Astrocyte (in vitro differentiated cells and primary cell): Measurements from ENCODE around the gene ZDHHC16. TPM values are rescaled to one million over a fixed set of nuclear protein-coding genes. Genes with fewer than 3 reads are reported as not detected.
A peak's percentile ranks its signal among the peaks of the same experiment; 100 is the strongest.
"Not testable (repeated sequence)": the region's sequence is repeated elsewhere in the genome, so short reads cannot be mapped to it uniquely, and the experiment has no call there.

Source experiments
- DNase-seq: peaks from one replicate; pipeline ENCODE4 v3.0.0-alpha.2; 2010; ENCODE audit warnings: low read depth
- FAIRE-seq: peaks from 2 replicates; lab custom pipeline; 2011; peaks lifted over from hg19 to GRCh38; lab: Jason Lieb, UNC
- H2AFZ ChIP-seq: 2 replicates; pipeline ENCODE4 v1.6.0; 2012; ENCODE audit warnings: low read depth, low read length, inconsistent platforms
- H3K27ac ChIP-seq: 2 replicates; pipeline ENCODE4 v1.5.1; 2011; ENCODE audit warnings: low read depth, low read length, inconsistent platforms
- H3K27me3 ChIP-seq: 2 replicates; pipeline ENCODE4 v1.6.0; 2011; ENCODE audit warnings: low read length, inconsistent platforms; ENCODE audit not compliant: insufficient read depth
- H3K36me3 ChIP-seq: 2 replicates; pipeline ENCODE4 v1.5.1; 2011; ENCODE audit warnings: low read length, inconsistent platforms; ENCODE audit not compliant: insufficient read depth
- H3K4me1 ChIP-seq: 2 replicates; pipeline ENCODE4 v1.5.1; 2011; ENCODE audit warnings: low read length, inconsistent platforms; ENCODE audit not compliant: insufficient read depth
- H3K4me2 ChIP-seq: 2 replicates; pipeline ENCODE4 v1.6.0; 2012; ENCODE audit warnings: low read length, inconsistent platforms
- H3K4me3 ChIP-seq: 2 replicates; pipeline ENCODE4 v1.5.1; 2011; ENCODE audit warnings: low read depth, mild to moderate bottlenecking, low read length, inconsistent platforms; ENCODE audit not compliant: insufficient read depth
- H3K79me2 ChIP-seq: 2 replicates; pipeline ENCODE4 v1.6.0; 2012; ENCODE audit warnings: mild to moderate bottlenecking, low read length, inconsistent platforms; ENCODE audit not compliant: insufficient read depth
- H3K9ac ChIP-seq: 2 replicates; pipeline ENCODE4 v1.6.0; 2012; ENCODE audit warnings: mild to moderate bottlenecking, low read length, inconsistent platforms
- H3K9me3 ChIP-seq: 2 replicates; pipeline ENCODE4 v1.5.1; 2012; ENCODE audit warnings: low read depth, mild to moderate bottlenecking, low read length, inconsistent platforms; ENCODE audit not compliant: insufficient read depth
- H4K20me1 ChIP-seq: 2 replicates; pipeline ENCODE4 v1.6.0; 2012; ENCODE audit warnings: low read length, inconsistent platforms; ENCODE audit not compliant: insufficient read depth
- H3K27ac Mint-ChIP-seq: one replicate; pipeline ENCODE4 v1.8.0; 2021; ENCODE audit warnings: mild to moderate bottlenecking, mixed read lengths; ENCODE audit not compliant: unreplicated experiment
- H3K27me3 Mint-ChIP-seq: one replicate; pipeline ENCODE4 v1.8.0; 2021; ENCODE audit warnings: low read depth, mixed read lengths; ENCODE audit not compliant: unreplicated experiment
- H3K36me3 Mint-ChIP-seq: one replicate; pipeline ENCODE4 v1.8.0; 2021; ENCODE audit warnings: low read depth, mixed read lengths; ENCODE audit not compliant: unreplicated experiment
- H3K4me1 Mint-ChIP-seq: one replicate; pipeline ENCODE4 v1.8.0; 2021; ENCODE audit warnings: low read depth, mixed read lengths; ENCODE audit not compliant: unreplicated experiment
- H3K4me3 Mint-ChIP-seq: one replicate; pipeline ENCODE4 v1.8.0; 2021; ENCODE audit warnings: mild to moderate bottlenecking, moderate library complexity, mixed read lengths; ENCODE audit not compliant: unreplicated experiment
- H3K9me3 Mint-ChIP-seq: one replicate; pipeline ENCODE4 v1.8.0; 2021; ENCODE audit warnings: mild to moderate bottlenecking, mixed read lengths; ENCODE audit not compliant: unreplicated experiment
- EZH2 ChIP-seq: IDR thresholded peaks from 2 replicates; pipeline ENCODE4 v1.6.1; 2012; ENCODE audit warnings: mild to moderate bottlenecking, low read length, inconsistent platforms; ENCODE audit not compliant: insufficient read depth
- total RNA-seq: library from RNA; stranded (reverse); gene quantifications from 2 replicates; pipeline ENCODE4 v1.2.1, GENCODE V29; 2021
- TF ChIP-seq, protein P1 (sequence below): IDR thresholded peaks from 2 replicates; pipeline ENCODE4 v1.5.1; 2011; ENCODE audit warnings: low read depth, mild to moderate bottlenecking, inconsistent platforms, low read length, moderate library complexity; ENCODE audit not compliant: insufficient read depth

ZDHHC16 gene
- total RNA-seq, 1 donor from 2014 or later = 53.5 TPM

DNA sequence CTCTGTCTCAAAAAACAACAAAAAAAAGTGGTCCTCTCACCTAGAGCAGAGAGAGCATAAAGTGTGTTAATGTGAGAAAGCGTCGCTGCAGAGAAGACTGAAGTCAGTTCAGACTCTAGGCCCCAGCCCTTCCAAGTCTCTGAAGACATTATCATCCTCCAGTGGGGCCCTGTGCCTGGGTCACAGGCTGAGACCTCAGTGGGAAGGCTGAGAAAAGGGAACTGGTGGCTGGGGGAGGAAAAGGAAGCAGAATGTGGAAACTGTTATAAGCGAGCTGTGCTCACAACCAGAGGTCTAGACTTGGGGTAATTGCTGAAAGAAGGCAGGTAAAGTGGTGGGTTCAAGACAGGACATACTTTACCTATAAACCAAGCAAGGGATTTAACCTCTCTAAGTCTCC is 39.9 kb upstream of the ZDHHC16 start:
- Mint-ChIP-seq H3K36me3 (no peaks in the 10 kb centered on the region), H3K4me1 (no peaks in the 10 kb centered on the region), H3K27ac (no peak overlapping the region), H3K27me3 (no peaks in the 10 kb centered on the region), H3K4me3 (peak overlapping the region; percentile 64), H3K9me3 (no peaks in the 10 kb centered on the region)
- H3K4me3 ChIP-seq = no peak overlapping the region
- no peaks in the 10 kb centered on the region for H3K36me3 ChIP-seq
- H3K27me3 ChIP-seq = no peaks in the 10 kb centered on the region
- no peak overlapping the region for H3K27ac ChIP-seq
- no peak overlapping the region for H3K9ac ChIP-seq
- DNase-seq = no peak
- H4K20me1 ChIP-seq = no peaks in the 10 kb centered on the region
- TF ChIP-seq EZH2 = no peak
- TF ChIP-seq, protein P1, sequence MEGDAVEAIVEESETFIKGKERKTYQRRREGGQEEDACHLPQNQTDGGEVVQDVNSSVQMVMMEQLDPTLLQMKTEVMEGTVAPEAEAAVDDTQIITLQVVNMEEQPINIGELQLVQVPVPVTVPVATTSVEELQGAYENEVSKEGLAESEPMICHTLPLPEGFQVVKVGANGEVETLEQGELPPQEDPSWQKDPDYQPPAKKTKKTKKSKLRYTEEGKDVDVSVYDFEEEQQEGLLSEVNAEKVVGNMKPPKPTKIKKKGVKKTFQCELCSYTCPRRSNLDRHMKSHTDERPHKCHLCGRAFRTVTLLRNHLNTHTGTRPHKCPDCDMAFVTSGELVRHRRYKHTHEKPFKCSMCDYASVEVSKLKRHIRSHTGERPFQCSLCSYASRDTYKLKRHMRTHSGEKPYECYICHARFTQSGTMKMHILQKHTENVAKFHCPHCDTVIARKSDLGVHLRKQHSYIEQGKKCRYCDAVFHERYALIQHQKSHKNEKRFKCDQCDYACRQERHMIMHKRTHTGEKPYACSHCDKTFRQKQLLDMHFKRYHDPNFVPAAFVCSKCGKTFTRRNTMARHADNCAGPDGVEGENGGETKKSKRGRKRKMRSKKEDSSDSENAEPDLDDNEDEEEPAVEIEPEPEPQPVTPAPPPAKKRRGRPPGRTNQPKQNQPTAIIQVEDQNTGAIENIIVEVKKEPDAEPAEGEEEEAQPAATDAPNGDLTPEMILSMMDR = no peak
- H3K9me3 ChIP-seq = no peaks in the 10 kb centered on the region
- FAIRE-seq = no peak
- no peaks in the 10 kb centered on the region for H3K79me2 ChIP-seq
- H3K4me1 ChIP-seq = peaks cover 3% of the 10 kb centered on the region
- H2AFZ ChIP-seq = no peak overlapping the region
- no peak overlapping the region for H3K4me2 ChIP-seq

DNA sequence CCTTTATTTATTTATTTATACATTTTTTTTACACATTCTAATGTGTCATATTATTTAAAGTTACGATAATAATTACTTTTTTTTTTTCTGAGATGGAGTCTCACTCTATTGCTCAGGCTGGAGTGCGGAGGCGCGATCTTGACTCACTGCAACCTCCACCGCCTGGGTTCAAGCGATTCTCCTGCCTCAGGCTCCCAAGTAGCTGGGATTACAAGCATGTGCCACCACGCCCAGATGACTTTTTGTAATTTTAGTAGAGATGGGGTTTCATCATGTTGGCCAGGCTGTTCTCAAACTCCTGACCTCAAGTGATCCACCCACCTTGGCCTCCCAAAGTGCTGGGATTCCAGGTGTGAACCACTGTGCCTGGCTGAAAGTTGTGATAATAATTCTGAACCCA is 39.5 kb upstream of the ZDHHC16 start:
- not testable (repeated sequence) for H3K27me3 Mint-ChIP-seq, H3K27ac Mint-ChIP-seq, H3K79me2 ChIP-seq, H3K27ac ChIP-seq, H3K36me3 Mint-ChIP-seq, H2AFZ ChIP-seq, H3K9ac ChIP-seq, DNase-seq, H3K4me3 Mint-ChIP-seq, H3K36me3 ChIP-seq, FAIRE-seq, H4K20me1 ChIP-seq, H3K4me1 Mint-ChIP-seq, H3K4me1 ChIP-seq, H3K9me3 Mint-ChIP-seq, H3K4me2 ChIP-seq, H3K4me3 ChIP-seq, H3K27me3 ChIP-seq, H3K9me3 ChIP-seq

DNA sequence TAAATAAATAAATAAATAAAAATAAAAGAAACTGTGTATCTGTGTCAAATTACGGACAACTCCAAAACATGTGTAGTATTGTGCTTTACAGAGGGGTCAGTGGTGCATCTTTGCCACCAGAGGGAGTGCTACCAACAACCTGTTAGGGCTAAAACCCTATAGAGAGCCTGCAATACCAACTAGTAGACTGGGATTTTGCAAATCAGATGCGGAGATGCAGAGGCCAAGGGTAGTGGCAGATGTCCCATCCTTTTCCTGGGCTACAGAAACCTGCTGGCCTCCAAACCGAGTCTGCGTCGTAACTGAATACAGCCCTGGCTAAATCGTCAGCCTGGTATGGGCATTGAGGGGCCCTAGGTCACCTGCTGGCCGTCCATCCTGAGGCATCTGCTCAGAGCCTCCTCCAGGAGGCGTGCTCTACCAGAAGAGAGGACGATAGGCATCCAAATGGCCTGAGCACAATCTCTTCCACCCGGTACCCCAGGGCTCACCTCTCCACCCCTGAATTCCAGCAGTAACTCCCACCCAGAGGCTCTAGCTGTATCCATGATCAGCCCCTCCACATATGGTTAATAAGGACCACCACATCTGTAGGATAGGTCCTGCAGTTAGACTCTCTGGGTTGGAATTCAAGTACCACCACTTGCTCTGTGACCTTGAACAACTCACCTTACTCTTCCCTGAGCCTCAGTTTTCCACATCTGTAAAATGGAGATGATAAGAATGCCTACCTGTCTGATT is 38.6 kb upstream of the ZDHHC16 start:
- no peak overlapping the region for H3K9ac ChIP-seq
- peak overlapping the region; percentile 54 for H2AFZ ChIP-seq
- Mint-ChIP-seq H3K9me3 (no peaks in the 10 kb centered on the region), H3K4me3 (no peak overlapping the region), H3K36me3 (no peaks in the 10 kb centered on the region), H3K27me3 (no peaks in the 10 kb centered on the region), H3K27ac (no peak overlapping the region), H3K4me1 (peaks cover 6% of the 10 kb centered on the region)
- H4K20me1 ChIP-seq = no peaks in the 10 kb centered on the region
- TF ChIP-seq EZH2 = no peak
- TF ChIP-seq, protein P1 = peak; percentile 96
- peaks cover 8% of the 10 kb centered on the region for H3K4me1 ChIP-seq
- no peaks in the 10 kb centered on the region for H3K79me2 ChIP-seq
- no peak overlapping the region for H3K27ac ChIP-seq
- H3K27me3 ChIP-seq = no peaks in the 10 kb centered on the region
- H3K4me3 ChIP-seq = no peak overlapping the region
- no peaks in the 10 kb centered on the region for H3K36me3 ChIP-seq
- H3K4me2 ChIP-seq = peak overlapping the region; percentile 78
- FAIRE-seq (no peak), DNase-seq (peak; percentile 58)
- no peaks in the 10 kb centered on the region for H3K9me3 ChIP-seq
